Measurements from ENCODE around the gene GCNT3. TPM values are rescaled to one million over a fixed set of nuclear protein-coding genes. Genes with fewer than 3 reads are reported as not detected.

Gene GCNT3
- total RNA-seq, 1 donor from 2014 or later = not detected

Other genes with a start within 250 kb of the GCNT3 start
- gene MYO1E, start 238.9 kb upstream of the GCNT3 start, total RNA-seq = 33.3 and 33.6 TPM in 2 replicates
- 0.49 and 0.60 TPM in 2 replicates for gene FAM81A, start 173.6 kb upstream of the GCNT3 start, total RNA-seq
- 189 and 197 TPM in 2 replicates for gene GTF2A2, start 45.7 kb downstream of the GCNT3 start, total RNA-seq
- gene BNIP2, start 77.5 kb downstream of the GCNT3 start, total RNA-seq = 63.5 and 64.6 TPM in 2 replicates

All from activated T-helper 1 cell treated with anti-CD3 and anti-CD28 coated beads, Interleukin-12 subunit alpha, Interleukin-12 subunit beta, Interleukin-2, Interleukin-4 antibody, amounts not matched to agents 30 ng/mL and 10 ng/mL and 1 ng/mL, durations not matched to agents 14 hours and 24 hours and 36 hours (primary cell).